Stimulated activated CD8-positive, alpha-beta memory T cell treated with anti-CD3 and anti-CD28 coated beads, Interleukin-7, amount 100 ng/mL, for 24 hours (primary cell): ENCODE results near the gene CNTN3.

Experiments used
- DNase-seq: peaks from one replicate; pipeline ENCODE4 v3.0.0-alpha.2; 2020; ENCODE audit warnings: low read depth

Gene CNTN3

GRCh38 chr3:74607803-74608202, 6.7 kb downstream of the CNTN3 start:
- no peak for DNase-seq

- no peak for DNase-seq
Measured at GRCh38 chr3:74606996-74607395, 7.5 kb downstream of the CNTN3 start.

- no peak for DNase-seq
Measured at GRCh38 chr3:74605437-74605836, 9.0 kb downstream of the CNTN3 start.

DNA sequence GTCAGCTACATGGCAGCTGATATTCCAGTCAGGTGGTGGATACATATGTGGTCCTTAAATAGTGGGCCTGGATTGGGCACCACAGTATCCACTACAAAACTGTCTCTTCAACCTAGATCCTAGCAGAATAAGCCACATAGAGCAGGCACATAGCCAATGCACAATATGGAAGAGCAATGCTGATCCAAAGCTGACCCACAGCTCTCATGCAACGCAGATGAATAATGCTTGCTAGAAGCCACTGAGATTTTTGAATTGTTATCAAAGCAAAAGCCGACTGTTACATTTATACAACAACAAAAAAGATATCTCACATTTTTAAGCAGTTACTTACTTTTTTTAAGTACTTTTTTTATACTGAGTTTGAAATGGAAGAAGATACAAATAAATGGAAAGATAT, 11.2 kb downstream of the CNTN3 start:
- no peak for DNase-seq

GRCh38 chr3:74602471-74602870, 12.0 kb downstream of the CNTN3 start:
- no peak for DNase-seq

- DNase-seq, result no peak
Measured at GRCh38 chr3:74601793-74602192, 12.7 kb downstream of the CNTN3 start.

DNA sequence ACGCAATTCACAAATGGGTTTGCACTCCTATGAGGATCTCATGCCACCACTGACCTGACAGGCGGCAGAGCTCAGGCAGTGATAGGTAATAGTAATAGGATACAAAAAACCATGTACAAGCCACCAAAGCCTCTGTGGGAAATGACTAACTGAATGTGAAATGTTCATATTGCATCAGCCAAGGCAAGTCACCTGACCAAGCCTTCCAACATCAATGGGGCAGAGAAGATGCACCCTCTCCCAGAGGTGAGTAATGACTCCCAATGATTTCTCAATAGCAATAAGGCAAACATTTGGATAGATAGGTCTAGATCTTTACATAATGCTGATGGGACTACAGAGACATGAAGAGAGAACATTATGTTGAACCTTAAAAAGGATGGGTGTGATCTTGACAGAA, 14.9 kb downstream of the CNTN3 start:
- no peak for DNase-seq

DNA sequence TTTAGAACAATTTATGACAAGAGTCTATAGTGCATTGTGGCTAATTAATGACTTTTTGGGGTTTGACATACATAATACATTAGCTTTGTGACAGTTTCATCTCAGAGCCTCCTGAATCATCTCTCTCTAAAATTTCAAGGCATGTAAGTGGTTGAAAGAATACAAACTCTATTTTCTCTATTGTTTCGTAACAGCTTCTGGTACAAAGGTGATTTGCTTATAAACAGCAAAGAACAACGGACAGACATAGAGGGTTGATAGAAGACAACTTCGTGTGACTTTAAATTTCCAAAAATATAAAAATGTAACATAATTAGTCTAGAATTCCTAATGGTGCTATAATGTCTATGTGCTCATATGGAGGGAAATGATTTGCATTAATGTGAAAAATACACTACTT, 21.3 kb downstream of the CNTN3 start:
- DNase-seq, result no peak

DNA sequence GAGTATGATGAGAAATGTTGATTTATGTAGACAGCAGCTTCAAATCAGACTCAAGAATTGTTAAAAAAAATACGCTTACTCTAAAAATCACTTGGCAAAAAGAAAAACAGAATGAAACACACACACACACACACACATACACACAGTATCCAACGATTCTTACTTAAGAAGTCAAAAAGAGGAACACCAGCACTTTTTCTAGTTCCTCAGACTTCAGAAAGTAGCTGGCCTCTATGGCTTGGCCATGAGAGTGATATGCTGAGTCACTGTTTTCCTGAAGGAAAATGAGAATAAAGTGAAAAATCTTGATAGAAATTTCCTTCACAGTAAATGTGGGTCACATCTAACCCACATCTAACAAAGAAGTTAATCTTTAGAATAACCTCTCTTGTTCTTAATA, 22.1 kb downstream of the CNTN3 start:
- no peak for DNase-seq

DNA sequence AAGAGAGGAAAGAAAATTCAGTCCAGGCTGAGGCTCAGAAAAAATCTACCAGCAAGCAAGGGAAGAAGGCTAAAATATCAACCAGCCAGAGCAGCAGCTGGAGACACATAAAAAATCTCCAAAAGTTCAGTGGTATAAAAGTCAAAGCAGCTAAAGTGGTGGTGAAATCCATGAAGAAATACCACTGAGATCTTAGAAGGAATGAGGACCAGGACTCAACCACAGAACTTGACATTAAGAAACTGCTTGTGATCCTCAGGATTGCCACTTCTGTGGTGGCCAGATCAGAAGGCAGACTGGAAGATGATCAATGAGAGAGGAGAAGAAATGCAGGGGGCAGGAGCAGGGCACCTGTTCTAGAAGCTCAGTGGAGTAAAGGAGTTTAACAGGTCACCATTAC, 22.5 kb downstream of the CNTN3 start:
- no peak for DNase-seq

DNA sequence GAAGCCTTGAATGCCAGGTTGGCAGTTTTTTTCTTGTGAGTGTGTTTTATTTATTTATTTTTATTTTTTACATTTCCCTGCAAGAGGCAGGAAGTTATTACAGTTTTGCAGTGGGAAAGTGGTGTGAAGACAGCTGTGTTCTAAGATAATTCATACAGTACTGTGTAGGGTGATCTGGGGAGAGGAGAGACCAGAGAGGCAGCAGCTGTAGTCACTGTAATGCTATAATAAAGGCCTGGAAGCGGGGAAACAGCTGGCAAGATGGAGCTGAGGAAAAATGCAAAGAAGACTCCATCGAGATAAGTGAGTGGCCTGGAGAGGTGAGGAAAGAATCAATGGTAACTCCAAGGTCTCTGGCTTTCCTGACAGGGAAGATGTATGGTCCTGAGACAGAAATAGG, 23.1 kb downstream of the CNTN3 start:
- DNase-seq, result no peak

DNA sequence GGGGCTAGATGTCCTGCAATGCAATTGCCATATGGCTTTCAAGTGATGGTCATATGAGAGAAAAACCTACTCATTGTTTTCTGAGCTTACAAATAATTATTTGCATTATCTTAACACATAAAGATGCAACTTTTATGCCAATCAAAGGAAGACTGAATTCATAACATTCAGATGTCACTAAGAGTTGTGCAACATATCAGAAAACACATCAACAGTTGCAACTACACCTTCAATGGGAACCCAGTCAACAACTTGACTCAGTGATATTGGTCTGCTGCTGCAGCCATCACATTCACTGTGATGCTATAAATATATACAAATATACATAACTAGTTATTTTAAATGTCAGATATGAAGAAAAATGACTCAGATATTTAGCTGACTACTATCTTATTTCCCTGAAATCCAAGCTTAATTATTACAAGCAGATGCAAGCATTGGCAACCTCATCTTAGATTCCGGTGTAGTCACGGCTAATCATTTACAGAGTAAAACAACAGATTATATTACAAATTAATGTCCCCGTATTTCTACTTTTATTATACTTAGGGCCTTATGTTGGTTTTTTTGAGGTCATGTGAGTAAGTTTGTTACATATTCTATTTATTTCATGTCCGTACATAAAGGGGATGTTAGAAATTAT, 23.7 kb downstream of the CNTN3 start:
- no peak for DNase-seq

DNA sequence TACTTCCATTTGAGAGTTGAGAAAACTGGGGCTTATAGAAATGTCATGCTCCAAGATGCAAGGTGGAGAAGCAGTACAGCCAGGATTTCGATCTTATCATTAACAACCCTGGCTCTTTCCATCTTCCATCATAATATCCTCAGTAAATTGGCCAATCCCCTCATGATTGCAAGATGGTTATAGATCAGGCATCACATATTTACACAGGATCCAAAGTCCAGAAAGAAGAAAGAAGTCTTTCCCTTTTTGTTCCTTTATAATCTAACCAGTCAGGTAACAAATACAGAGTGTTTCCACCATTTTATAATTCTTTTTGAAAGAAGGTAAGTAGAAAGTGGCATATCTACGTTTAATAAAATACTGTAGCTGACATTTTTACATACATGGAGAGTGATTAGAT, 29.7 kb downstream of the CNTN3 start:
- no peak for DNase-seq

DNA sequence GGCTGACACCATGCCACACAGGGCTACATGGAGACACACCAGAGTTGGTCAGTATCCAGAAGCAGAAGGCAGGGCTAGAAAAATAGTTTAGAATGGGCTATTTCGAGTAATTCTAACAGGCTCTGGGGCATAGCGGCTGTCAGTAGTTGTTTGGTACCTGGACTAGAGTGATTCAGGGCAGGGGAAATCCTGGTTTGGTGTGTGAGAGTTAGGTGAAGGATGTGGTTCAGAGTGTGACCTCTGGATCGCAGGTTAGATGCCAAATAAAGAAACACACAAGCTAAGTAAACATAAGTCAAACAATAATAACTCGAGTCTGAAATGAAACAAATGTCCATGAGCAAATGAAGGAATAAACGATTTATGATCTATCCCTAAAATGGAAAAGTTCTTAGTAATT, 31.5 kb downstream of the CNTN3 start:
- no peak for DNase-seq

DNA sequence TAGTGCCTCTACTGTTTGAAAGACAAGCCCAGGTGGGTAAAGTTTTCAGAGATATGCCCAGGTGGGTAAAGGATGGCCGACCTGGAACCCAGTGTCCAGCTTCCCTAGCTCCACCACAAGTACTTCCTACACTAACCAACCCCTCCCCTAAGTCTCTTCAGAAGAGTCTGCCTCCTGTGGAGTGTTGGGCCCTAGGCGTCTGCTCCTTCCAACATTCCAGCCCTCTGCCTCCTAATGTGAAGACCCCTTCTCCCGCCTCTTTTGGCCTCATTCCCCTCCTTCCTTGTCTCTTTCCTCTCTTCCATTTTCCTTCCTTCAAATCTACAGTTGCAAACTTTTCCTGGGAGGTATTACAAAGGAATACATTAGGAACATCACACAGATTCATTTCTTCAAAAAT, 38.6 kb downstream of the CNTN3 start:
- no peak for DNase-seq

GRCh38 chr3:74571118-74571517, 43.3 kb downstream of the CNTN3 start:
- no peak for DNase-seq
